Skeletal muscle cell (primary cell): ENCODE measurements around the gene CCP110.

Source experiments
- DNase-seq: peaks from one replicate; pipeline ENCODE4 v3.0.0-alpha.2; 2010; ENCODE audit warnings: low read depth
- H3K4me3 ChIP-seq: 2 replicates; pipeline ENCODE4 v1.5.1; 2011; ENCODE audit warnings: low read depth, mild to moderate bottlenecking, control low read depth, low read length, moderate library complexity

CCP110 gene

DNA sequence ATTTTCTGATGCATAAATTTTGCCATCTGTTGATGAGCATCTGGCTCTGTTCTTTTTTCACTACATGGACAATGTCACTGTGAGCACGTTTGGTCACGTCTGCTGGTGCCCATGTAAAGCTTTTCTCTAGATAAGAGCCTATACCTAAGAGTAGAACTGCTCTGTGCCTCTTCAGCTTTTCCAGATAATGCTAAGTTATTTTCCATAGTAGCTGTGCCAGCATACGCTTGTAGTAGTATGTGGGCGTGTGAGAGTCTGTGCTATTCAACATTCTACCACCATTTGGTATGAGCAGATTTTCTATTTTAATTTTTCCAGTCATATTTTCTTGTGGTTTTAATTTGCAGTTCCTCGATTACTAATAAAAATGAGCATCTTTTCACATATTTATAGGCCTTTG, 64.9 kb downstream of the CCP110 start:
- DNase-seq, result no peak
- no peak overlapping the region for H3K4me3 ChIP-seq

- no peak overlapping the region for H3K4me3 ChIP-seq
- no peak for DNase-seq
These were observed 65.4 kb downstream of the CCP110 start for GRCh38 chr16:19589106-19589505.

- DNase-seq, result peak; percentile 63
These were observed 66.1 kb downstream of the CCP110 start for GRCh38 chr16:19589771-19590302.

DNA sequence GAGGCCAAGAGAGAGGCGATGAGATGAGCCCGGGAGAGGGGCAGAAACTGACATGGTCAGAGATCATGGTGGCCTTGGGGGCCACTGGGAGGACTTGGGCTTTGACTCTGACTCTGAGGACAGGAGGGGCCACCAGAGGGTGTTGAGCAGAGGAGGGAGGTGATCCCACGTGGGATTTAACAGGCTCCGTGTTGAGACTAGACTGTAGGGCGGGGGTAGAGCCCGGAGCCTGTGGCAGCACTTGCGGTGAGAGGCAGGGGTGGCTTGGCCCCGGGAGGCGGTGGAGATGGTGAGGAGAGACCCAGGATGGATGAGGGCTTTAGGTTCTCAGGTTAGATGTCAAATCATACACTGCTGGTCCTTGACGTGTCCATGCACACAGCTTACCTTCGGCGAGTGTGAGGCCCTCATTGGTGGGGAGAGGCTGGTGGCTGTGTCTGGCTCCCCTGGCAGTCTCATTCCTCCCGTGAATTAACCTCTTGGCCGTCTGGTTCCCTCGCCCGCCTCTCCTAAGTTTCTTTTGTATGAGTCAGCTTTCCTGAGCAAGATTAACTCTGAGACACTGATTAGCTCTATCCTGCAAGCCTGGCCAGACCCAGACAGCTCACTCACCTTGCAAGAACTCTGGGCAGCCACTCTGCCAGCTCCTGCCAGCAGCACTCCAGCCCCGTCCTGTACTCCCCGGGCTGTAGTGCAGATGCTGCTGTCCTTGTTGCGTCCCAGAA, 71.5 kb downstream of the CCP110 start:
- no peak for DNase-seq
- H3K4me3 ChIP-seq, result no peak overlapping the region

More at GRCh38 chr16:19589771-19590302, 66.1 kb downstream of the CCP110 start:
- H3K4me3 ChIP-seq, result no peak overlapping the region

- H3K4me3 ChIP-seq, result no peak overlapping the region
- DNase-seq, result no peak
These were observed 75.2 kb downstream of the CCP110 start for GRCh38 chr16:19598805-19599510.

- no peak overlapping the region for H3K4me3 ChIP-seq
- no peak for DNase-seq
These were observed 76.4 kb downstream of the CCP110 start for GRCh38 chr16:19599968-19600716.

GRCh38 chr16:19601083-19601976, 77.6 kb downstream of the CCP110 start:
- no peak overlapping the region for H3K4me3 ChIP-seq
- DNase-seq, result no peak
